ENCODE measurements around the gene IRGM. TPM values are rescaled to one million over a fixed set of nuclear protein-coding genes. Genes with fewer than 3 reads are reported as not detected.

The IRGM gene
- total RNA-seq, 4 donors from 2014 or later, result 1.1 to 11.6 (median 1.9) TPM; not detected in 1

DNA sequence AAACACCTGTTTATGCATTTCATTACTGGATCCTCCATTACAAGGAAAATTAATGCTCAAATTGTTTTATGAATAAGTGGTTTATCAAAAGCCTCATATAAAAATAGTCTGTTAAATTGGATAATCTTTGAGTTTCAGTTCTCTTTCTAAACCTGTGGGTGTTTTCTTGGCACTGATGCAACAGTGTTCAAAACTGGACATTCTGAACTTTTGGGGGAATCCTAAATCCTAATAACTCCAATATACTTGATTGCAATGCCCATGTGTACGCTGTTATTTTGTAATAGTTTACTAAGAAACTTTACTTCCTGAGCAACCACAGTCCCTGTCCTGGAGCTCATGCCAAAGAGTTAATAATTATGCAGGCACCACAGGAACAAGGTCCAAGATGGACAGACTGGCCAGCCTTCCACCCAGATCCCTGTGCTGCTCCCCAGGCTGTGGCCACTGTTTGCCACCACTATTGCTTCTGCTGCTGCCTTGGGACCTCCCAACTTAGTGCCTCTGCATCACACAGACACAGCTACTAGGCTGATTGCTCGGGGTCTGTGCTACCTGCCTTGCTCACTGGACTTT is 14.0 kb downstream of the IRGM start:
- Histone ChIP-seq H3K4me3 (no peak overlapping the region), H3K36me3 (no peaks in the 10 kb centered on the region), H3K9me3 (no peaks in the 10 kb centered on the region), H3K27ac (no peak overlapping the region), H3K27me3 (no peaks in the 10 kb centered on the region), H3K4me1 (no peaks in the 10 kb centered on the region)
- no peak for DNase-seq
- TF ChIP-seq, protein P1, sequence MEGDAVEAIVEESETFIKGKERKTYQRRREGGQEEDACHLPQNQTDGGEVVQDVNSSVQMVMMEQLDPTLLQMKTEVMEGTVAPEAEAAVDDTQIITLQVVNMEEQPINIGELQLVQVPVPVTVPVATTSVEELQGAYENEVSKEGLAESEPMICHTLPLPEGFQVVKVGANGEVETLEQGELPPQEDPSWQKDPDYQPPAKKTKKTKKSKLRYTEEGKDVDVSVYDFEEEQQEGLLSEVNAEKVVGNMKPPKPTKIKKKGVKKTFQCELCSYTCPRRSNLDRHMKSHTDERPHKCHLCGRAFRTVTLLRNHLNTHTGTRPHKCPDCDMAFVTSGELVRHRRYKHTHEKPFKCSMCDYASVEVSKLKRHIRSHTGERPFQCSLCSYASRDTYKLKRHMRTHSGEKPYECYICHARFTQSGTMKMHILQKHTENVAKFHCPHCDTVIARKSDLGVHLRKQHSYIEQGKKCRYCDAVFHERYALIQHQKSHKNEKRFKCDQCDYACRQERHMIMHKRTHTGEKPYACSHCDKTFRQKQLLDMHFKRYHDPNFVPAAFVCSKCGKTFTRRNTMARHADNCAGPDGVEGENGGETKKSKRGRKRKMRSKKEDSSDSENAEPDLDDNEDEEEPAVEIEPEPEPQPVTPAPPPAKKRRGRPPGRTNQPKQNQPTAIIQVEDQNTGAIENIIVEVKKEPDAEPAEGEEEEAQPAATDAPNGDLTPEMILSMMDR (IDR thresholded peaks at IDR 0.05), result no peak
- TF ChIP-seq POLR2A (IDR thresholded peaks at IDR 0.05), result no peak

DNA sequence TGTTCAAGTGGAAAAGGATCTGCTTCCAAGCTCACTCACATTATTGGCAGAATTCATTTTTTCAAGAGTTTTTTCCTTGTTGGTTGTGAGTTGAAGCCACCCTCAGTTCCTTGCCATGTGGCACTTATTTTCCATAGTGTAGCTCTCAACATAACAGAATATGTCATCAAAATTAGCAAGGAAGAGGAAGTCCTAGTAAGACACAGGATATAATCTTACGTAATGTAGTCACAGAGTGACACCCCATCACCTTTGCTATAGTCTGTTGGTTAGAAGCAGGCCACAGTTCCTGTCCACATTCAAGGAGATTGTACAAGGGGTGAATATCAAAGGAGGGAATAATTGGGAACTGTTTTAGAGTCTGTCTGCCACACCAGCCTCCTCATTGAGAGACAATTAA is 15.7 kb downstream of the IRGM start:
- Histone ChIP-seq H3K4me1 (no peaks in the 10 kb centered on the region), H3K27me3 (no peaks in the 10 kb centered on the region), H3K9me3 (no peaks in the 10 kb centered on the region), H3K4me3 (no peak overlapping the region), H3K27ac (no peak overlapping the region), H3K36me3 (no peaks in the 10 kb centered on the region)
- TF ChIP-seq, protein P1 (IDR thresholded peaks at IDR 0.05), result no peak
- TF ChIP-seq POLR2A (IDR thresholded peaks at IDR 0.05), result no peak
- DNase-seq, result no peak

DNA sequence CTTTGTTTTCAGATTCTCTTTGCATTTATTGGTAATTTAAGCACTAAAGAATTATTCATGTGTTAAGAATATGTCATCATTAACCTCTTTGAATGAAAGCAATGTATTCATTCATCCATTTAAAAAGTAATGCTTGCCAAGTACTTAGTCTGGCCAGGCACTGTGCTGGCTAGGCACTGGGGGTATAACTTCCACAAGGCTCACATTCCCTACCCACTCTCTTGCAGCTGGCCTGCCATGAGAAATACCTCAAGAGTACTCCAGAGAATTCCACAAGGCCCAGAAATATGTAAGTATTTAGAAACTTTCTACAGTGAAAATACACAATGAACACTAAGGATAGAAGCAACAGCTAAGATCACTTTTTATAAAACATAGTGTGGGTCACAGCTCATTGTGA is 33.0 kb downstream of the IRGM start:
- Histone ChIP-seq H3K4me1 (no peaks in the 10 kb centered on the region), H3K4me3 (no peak overlapping the region), H3K36me3 (no peaks in the 10 kb centered on the region), H3K27me3 (no peaks in the 10 kb centered on the region), H3K27ac (no peak overlapping the region), H3K9me3 (peaks cover 0 to 15% (median 0%) of the 10 kb centered on the region in 4 donors)
- no peak for DNase-seq
- TF ChIP-seq, protein P1 (IDR thresholded peaks at IDR 0.05), result no peak
- no peak for TF ChIP-seq POLR2A (IDR thresholded peaks at IDR 0.05)

DNA sequence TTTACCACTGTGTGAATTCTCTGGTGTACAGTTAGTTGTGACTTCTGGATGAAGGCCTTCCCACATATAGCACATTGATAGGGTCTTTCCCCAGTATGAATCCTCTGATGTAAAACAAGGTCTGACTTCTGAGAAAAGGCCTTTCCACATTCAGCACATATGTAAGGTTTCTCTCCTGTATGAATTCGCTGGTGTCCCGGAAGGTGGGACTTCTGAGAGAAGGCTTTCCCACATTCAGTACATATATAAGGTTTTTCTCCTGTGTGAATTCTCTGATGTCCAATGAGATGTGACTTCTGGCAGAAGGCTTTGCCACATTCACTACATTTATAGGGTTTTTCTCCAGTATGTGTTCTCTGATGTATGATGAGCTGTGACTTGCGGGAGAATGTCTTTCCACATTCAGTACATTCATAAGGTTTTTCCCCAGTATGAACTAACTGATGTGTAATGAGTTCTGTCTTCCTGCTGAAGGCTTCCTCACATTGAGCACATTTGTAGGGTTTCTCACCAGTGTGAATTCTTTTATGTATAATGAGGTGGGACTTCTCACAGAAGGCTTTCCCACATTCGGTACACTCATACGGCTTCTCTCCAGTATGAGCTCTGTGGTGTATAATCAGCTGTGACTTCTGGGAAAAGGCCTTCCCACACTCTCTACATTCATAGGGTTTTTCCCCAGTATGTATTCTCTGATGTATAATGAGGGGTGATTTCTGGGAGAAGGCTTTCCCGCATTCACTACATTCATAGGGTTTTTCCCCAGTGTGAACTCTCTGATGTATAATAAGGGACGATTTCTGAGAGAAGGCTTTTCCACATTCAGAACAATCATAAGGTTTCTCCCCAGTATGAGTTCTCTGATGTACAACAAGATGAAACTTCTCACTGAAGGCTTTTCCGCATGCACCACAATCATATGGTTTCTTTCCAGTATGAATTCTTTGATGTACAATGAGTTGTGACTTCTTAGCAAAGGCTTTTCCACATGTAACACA is 49.4 kb downstream of the IRGM start:
- Histone ChIP-seq H3K36me3 (peaks cover 0 to 30% (median 0%) of the 10 kb centered on the region in 3 donors), H3K4me3 (no peak overlapping the region), H3K4me1 (no peaks in the 10 kb centered on the region), H3K27me3 (no peaks in the 10 kb centered on the region), H3K27ac (no peak overlapping the region), H3K9me3 (peaks cover 0 to 80% (median 23%) of the 10 kb centered on the region in 4 donors)
- no peak for DNase-seq
- TF ChIP-seq, protein P1 (IDR thresholded peaks at IDR 0.05), result no peak
- no peak for TF ChIP-seq POLR2A (IDR thresholded peaks at IDR 0.05)

Other genes with a start within 250 kb of the IRGM start
- 10 to 100 TPM; 28.1 to 93.3 (median 75.8) TPM for gene SYNPO, start 205.9 kb upstream of the IRGM start, total RNA-seq
- gene MYOZ3, start 185.3 kb upstream of the IRGM start, total RNA-seq, result under 1 TPM in 1 of 4 donors, not detected in 3; 0.54 TPM
- 10 to 100 TPM; 35.1 to 53.6 (median 44.0) TPM for gene RBM22, start 145.5 kb upstream of the IRGM start, total RNA-seq
- gene DCTN4, start 87.5 kb upstream of the IRGM start, total RNA-seq, result 10 to 100 TPM; 41.7 to 75.9 (median 54.1) TPM
- 10 to 100 TPM; 12.7 to 82.5 (median 23.6) TPM for gene SMIM3, start 67.8 kb upstream of the IRGM start, total RNA-seq
- gene ZNF300, start 58.5 kb downstream of the IRGM start, total RNA-seq, result 10 to 100 TPM in 2 of 4 donors, 1 to 10 TPM in 2; 4.4 to 17.3 (median 8.5) TPM
- gene GPX3, start 174.1 kb downstream of the IRGM start, total RNA-seq, result 100 to 1,000 TPM; 143 to 690 (median 479) TPM
- 100 to 1,000 TPM; 191 to 352 (median 266) TPM for gene TNIP1, start 234.5 kb downstream of the IRGM start, total RNA-seq

Data from Peyer's patch (tissue), 4 donors.